HG02943 (cell line): ENCODE data around the gene STX1B.

Experiments used
- ATAC-seq: cut with Tn5 transposase; IDR thresholded peaks from one replicate; pipeline ENCODE4 v1.9.1; 2021; ENCODE audit warnings: mild to moderate bottlenecking, low read depth, moderate library complexity; ENCODE audit not compliant: unreplicated experiment

Gene STX1B

DNA sequence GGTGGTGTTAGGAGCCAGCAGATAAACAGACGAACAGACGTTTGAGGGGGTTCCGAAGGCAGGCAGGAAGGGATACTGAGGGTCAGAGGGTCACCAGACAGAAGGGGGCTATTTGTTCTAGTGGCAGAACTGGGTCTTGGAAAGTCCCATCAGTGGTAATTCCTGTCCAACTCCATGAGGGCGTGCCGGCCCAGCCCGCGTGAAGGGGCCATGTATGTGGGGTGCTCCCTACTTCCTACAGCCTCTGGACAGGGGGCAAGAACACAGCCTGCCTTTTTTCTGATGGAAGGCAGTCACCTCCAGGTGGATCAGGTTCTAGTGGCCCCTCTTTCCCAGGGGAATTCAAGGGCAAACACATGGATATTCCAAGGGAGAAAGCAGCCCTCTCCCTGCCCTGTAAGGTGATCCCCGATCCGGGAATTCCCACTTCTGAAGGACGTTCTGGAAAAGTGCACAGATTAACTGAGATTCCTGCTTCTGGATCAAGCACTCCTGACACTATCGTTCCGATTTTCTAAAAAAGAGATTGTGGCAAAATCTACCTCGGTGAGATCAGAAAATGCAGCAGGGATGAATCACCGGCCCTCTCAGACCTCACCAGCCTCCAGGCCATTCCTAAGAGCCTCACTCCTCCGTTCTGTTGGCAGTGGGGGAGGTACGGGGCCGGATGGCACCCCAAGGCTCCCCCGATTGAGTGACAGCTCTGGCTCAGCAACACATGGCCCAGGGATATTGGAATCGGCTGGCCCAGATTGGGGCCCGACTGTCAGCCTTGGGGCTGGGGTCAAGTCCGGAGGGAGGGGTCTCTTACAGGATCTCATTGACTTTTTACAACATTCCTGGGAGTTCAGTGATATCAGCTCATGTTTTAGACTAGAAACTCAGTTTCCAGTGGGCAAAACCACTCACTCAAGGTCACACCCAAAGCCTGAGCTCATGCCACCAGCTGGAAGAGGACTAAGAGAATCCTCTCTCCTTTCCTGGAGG, 12.4 kb downstream of the STX1B start:
- ATAC-seq, result no peak

DNA sequence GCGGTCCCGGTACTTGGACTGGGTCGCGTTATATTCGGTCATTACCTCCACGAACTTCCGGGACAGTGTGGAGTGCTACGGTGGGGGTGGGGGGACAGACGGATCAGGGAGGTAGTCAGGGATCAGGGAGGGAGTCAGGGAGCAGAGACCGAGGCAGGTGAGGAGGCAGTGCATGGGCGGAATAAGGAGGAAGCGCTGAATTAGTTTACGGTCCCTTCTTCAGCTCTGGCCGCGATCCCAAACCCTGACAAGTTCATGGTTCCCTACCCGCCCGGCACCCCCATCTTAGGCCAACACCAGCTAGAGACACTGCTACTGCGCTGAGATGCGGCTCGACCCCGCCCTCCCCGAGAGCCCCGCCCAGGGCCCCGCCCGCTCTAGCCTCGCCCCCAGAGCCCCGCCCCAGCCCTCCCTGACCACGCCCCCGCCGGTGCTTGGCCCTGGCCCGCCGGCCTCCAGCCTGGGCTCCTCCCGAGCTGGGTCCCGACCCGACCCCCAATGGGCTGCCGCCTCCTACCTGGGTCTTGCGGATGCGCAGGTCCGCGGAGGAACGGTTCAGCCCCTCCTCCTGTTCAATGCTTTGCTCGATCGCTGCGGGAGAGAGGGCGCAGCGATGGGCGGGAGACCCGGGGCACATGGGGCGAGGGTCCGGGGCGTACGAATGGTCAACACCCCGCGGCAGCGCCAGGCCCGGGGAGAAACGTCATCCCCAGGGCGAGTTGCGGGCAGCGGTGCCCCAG, 13.3 kb downstream of the STX1B start:
- ATAC-seq, result peak; percentile 79

GRCh38 chr16:30996324-30996984, 14.0 kb downstream of the STX1B start:
- no peak for ATAC-seq

DNA sequence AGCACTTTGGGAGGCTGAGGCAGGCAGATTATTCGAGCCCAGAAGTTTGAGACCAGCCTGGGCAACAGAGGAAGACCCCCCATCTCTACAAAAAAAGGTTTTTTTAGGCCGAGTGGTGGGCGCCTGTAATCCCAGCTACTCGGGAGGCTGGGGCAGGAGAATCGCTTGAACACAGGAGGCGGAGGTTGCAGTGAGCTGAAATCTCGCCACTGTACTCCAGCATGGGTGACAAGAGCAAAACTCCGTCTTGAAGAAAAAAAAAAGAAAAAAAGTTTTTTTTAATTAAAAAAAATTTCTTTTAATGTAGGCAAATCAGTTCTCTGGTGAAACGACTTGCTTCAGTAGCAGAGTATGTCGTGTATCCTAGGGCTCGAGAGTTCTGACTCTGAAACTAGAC, 14.5 kb downstream of the STX1B start:
- ATAC-seq, result no peak

- no peak for ATAC-seq
Measured at GRCh38 chr16:30992931-30993816, 17.3 kb downstream of the STX1B start.

DNA sequence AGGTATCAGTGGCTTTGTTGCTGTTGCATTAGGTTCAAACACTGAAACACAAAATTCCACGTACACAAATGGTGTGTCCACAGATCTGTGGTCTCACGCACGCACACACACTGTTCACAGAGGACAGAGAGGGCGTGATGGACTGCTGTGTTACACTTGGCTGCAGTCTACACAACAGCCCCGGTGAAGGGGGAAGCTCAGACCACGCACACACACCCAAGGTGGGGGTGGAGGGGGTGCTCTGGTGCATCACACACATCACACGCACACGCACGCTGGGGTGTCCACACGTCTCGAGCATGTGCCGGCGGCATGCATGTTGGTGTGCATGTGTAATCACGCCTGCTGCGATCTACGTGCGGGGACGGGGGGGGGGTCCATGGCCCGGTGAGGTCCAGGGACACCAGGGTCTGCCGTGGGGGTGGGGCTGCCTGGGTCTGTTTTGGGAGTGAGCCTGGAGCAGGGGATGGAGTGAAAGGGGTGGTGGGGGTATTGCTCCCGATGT, 18.1 kb downstream of the STX1B start:
- ATAC-seq, result no peak

DNA sequence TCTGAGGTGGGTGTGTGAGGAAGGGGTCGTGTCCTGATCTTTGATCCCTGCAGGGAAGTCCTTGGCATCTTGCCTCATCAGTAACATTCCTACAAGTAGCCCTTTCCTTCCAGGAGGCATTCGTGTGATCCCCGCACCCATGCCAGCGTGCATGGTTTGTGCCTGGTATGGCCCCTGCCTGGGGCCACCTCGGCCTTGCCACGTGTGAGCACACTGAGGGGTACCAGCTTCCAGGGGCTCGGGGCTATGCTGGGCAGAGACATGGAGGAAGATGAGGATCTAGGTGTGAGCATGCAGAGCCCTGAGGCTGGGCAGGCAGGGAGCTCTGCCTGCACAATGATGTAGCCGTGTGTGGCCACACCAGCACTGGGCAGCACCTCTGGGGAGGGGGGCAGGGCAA, 19.4 kb downstream of the STX1B start:
- ATAC-seq, result no peak

DNA sequence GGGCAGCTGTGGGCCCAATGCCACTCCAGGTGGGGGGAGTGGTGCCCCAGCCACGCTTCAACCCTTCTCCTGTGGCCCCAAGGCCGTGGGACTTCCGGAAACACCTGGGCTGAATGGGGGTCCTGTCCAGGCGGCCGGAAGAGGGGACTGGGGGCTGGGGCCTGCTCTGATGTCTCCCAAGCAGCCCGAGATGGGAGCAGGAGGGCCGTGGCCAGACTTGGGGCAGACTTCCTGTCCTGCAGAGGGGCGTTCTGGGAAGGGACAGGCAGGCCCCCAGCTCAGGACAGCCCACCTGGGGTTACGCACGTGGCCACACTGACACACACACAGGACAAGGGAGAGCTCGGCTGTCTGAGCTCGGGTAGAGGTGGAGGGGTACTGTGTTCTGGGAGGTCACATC, 20.3 kb downstream of the STX1B start:
- no peak for ATAC-seq

DNA sequence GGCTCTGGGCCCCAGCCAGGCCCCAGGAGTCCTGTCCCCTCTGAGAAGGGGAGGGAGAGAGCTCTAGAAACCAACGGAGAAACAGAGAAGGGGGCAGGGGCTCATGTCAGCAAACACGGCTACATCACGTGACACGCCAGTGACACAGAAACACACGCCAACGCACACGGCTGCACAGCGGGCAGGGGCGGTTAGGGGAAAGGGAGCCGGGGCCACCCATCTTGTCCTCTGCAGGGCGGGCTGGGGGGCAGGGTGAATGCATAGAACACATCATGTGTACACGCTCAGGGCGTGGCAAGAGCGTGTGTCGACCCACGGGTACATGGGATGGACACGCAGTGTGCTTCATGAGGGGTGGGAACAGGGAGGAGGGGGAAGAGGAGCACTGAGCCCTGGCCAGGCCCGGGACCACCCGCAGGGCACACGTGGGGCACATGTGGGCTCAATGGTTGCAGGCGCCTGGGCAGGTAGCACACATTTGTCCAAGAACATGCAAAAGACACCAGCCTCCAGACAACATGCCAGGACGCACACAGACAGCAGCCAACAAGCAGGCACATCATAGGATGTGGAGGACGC, 20.9 kb downstream of the STX1B start:
- no peak for ATAC-seq

DNA sequence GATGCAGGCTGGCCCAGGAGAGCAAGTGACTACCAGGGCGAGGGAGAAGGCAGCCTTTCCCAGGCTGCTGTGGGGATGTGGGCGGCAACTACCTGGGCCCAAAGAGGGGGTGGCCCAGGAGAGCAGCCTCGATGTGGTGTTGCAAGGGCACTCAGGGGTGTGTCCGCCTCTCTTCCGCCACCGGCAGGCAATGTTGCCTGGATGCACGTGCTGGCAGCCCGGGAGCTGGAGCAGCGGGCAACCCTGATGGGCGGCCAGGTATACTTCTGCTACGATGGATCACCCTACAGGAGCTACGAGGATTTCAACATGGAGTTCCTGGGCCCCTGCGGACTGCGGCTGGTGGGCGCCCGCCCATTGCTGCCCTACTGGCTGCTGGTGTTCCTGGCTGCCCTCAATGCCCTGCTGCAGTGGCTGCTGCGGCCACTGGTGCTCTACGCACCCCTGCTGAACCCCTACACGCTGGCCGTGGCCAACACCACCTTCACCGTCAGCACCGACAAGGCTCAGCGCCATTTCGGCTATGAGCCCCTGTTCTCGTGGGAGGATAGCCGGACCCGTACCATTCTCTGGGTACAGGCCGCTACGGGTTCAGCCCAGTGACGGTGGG, 22.8 kb downstream of the STX1B start:
- no peak for ATAC-seq

- no peak for ATAC-seq
Measured at GRCh38 chr16:30986129-30986991, 24.1 kb downstream of the STX1B start.

- no peak for ATAC-seq
Measured at GRCh38 chr16:30985401-30986128, 24.9 kb downstream of the STX1B start.

- no peak for ATAC-seq
Measured at GRCh38 chr16:30984669-30985400, 25.6 kb downstream of the STX1B start, which contains the start of gene HSD3B7. Gene HSD3B7 (plus strand): TSS chr16:30985207. CDS start chr16:30985659, 452 bp downstream.

- no peak for ATAC-seq
Measured at GRCh38 chr16:30983898-30984610, 26.4 kb downstream of the STX1B start.

GRCh38 chr16:30983289-30983889, 27.0 kb downstream of the STX1B start:
- ATAC-seq, result no peak
